GM19025 (cell line): ENCODE measurements around the gene PCDHA4.
"Not testable (repeated sequence)": the region's sequence is repeated elsewhere in the genome, so short reads cannot be mapped to it uniquely, and the experiment has no call there.

Experiments used
- ATAC-seq: cut with Tn5 transposase; IDR thresholded peaks from one replicate; pipeline ENCODE4 v1.9.1; 2021; ENCODE audit warnings: mild to moderate bottlenecking, low read depth, moderate library complexity; ENCODE audit not compliant: unreplicated experiment

The PCDHA4 gene

DNA sequence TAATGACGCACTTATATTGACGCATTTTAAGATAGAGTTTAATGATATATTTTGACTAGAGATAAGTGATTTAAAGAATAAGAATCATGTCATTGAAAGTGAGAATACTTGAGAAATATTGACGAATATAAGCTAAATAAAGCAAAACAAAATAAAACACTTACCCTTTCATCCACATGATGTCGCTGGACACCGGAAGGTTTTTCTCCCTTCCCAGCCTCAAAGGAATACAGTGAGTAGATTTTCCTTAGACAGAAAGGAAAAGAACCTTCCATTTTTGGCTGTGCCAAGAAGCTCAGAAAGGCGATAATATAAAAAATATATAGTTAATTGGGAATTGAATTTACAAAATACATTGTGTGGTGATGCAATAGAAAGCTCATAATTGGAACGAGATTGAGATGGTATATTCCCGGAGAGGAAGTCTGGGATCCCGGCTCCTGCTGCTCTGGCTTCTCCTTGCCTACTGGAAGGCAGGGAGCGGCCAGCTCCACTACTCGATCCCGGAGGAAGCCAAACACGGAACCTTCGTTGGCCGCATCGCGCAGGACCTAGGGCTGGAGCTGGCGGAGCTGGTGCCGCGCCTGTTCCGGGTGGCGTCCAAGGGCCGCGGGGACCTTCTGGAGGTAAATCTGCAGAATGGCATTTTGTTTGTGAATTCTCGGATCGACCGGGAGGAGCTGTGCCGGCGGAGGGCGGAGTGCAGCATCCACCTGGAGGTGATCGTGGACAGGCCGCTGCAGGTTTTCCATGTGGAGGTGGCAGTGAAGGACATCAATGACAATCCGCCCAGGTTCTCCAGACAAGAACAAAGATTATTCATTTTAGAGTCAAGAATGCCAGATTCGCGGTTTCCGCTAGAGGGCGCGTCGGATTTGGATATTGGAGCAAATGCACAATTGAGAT, 14.8 kb downstream of the PCDHA4 start, which contains the start of gene PCDHA5:
TSS of gene PCDHA5 (plus strand) at position 239 of the 906 bp plus-strand sequence.
- ATAC-seq: no peak

DNA sequence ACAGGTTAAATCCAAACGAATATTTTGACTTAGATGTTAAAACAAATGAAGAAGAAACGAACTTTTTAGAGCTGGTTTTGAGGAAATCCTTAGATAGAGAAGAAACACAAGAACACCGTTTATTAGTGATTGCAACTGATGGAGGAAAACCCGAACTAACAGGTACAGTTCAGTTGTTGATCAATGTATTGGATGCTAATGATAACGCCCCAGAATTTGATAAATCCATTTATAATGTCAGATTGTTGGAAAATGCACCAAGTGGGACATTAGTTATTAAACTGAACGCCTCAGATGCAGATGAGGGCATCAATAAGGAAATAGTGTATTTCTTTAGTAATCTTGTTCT, 15.4 kb downstream of the PCDHA4 start:
- ATAC-seq: no peak

- ATAC-seq: not testable (repeated sequence)
Observed at GRCh38 chr5:140822969-140823368, 16.1 kb downstream of the PCDHA4 start.

DNA sequence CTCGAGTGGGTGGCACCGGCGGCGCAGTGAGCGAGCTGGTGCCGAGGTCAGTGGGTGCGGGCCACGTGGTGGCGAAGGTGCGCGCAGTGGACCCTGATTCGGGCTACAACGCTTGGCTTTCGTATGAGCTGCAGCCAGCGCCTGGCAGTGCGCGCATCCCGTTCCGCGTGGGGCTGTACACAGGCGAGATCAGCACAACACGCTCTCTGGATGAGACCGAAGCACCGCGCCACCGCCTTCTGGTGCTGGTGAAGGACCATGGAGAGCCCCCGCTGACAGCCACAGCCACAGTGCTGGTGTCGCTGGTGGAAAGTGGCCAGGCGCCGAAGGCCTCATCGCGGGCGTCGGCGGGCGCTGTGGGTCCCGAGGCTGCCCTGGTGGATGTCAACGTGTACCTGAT, 16.6 kb downstream of the PCDHA4 start:
- ATAC-seq: no peak

DNA sequence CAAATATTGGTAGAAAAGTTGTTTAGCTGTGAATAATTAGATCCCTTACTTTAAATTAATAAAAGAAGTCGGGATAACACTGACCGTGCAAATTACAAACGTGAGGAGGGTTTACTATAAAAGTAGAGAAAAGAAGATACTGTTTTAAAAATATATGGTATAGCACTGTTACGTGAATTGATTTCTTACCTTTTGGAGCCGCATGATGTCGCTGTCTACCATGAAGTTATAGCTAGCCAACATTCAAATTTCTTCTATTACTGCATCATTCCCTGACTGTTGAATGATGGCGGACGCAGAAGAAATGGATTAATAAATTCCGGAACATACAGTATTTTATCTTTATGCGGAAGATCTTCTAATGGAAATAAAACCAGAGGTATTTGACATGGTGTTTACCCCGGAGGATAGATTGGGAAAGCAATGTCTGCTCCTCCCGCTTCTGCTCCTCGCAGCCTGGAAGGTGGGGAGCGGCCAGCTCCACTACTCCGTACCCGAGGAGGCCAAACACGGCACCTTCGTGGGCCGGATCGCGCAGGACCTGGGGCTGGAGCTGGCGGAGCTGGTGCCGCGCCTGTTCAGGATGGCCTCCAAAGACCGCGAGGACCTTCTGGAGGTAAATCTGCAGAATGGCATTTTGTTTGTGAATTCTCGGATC, 21.0 kb downstream of the PCDHA4 start, which contains the start of gene PCDHA6:
TSS of gene PCDHA6 (plus strand) at position 257 of the 658 bp plus-strand sequence. CDS start at position 389, 132 bp downstream.
- no peak for ATAC-seq

DNA sequence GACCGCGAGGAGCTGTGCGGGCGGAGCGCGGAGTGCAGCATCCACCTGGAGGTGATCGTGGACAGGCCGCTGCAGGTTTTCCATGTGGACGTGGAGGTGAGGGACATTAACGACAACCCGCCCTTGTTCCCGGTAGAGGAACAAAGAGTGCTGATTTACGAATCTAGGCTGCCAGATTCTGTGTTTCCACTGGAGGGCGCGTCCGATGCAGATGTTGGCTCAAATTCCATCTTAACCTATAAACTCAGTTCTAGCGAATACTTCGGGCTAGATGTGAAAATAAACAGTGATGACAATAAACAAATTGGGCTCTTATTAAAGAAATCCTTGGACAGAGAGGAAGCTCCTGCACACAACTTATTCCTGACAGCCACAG, 21.5 kb downstream of the PCDHA4 start:
- ATAC-seq: no peak

GRCh38 chr5:140829511-140830501, 22.9 kb downstream of the PCDHA4 start:
- ATAC-seq: not testable (repeated sequence)

DNA sequence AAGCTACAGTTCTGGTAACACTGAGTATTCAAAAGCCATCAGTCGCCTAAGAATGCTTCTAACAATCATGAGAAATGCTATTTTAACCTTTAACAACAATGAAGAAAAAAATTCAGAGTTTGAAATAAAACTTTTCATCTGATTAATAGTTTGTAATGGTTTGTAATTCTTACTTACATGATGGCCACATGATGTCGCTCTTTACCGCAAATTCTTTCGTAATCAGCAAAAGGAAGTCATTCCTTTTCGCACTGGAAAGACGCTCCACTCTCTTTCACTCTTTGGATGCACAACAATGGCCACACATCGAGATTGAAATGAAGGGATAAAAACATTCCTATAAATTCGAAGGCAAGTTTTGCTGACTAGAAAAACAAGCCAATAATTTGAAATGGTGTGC, 27.1 kb downstream of the PCDHA4 start, which contains the start of gene PCDHA7:
TSS of gene PCDHA7 (plus strand) at position 277 of the 400 bp plus-strand sequence. CDS start at position 392, 115 bp downstream.
- ATAC-seq: no peak

- ATAC-seq: not testable (repeated sequence)
Observed at GRCh38 chr5:140834439-140835008, 27.7 kb downstream of the PCDHA4 start.

DNA sequence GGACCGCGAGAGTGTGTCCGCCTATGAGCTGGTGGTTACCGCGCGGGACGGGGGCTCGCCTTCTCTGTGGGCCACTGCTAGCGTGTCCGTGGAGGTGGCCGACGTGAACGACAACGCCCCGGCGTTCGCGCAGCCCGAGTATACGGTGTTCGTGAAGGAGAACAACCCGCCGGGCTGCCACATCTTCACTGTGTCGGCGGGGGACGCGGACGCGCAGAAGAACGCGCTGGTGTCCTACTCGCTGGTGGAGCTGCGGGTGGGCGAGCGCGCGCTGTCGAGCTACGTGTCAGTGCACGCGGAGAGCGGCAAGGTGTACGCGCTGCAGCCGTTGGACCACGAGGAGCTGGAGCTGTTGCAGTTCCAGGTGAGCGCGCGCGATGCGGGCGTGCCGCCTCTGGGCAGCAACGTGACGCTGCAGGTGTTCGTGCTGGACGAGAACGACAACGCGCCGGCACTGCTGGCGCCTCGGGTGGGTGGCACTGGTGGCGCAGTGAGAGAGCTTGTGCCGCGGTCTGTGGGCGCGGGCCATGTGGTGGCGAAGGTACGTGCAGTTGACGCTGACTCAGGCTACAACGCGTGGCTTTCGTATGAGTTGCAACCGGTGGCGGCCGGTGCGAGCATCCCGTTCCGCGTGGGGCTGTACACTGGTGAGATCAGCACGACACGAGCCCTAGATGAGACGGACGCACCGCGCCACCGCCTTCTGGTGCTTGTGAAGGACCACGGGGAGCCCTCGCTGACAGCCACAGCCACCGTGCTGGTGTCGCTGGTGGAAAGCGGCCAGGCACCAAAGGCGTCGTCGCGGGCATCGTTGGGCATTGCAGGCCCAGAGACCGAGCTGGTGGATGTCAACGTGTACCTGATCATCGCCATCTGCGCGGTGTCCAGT, 29.0 kb downstream of the PCDHA4 start:
- no peak for ATAC-seq

DNA sequence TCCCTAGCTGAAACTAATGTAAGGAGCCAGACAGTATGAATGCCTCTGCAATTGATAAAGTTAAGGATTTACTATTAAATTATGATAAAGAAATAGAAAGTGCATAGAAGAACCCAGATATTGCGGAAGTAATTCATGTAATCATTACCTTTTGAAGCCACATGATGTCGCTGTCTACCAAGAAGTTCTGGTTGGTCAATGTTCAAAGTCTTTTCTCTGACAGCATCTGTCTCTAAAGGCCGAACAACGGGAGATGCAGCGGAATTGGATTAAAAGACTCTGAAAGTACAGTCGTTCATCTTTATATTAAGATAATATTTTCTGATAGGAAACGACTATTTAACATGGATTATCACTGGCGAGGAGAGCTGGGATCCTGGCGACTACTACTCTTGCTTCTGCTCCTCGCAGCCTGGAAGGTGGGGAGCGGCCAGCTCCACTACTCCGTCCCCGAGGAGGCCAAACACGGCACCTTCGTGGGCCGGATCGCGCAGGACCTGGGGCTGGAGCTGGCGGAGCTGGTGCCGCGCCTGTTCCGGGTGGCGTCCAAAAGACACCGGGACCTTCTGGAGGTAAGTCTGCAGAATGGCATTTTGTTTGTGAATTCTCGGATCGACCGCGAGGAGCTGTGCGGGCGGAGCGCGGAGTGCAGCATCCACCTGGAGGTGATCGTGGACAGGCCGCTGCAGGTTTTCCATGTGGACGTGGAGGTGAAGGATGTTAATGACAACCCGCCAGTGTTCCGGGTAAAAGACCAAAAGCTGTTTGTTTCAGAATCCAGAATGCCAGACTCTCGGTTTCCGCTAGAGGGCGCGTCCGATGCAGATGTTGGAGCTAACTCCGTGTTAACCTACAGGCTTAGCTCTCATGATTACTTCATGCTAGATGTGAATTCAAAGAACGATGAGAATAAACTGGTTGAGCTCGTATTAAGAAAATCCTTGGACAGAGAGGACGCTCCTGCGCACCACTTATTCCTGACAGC, 34.4 kb downstream of the PCDHA4 start, which contains the start of gene PCDHA8:
TSS of gene PCDHA8 (plus strand) at position 210 of the 985 bp plus-strand sequence. CDS start at position 345, 135 bp downstream.
- no peak for ATAC-seq

- no peak for ATAC-seq
Observed at GRCh38 chr5:140842798-140843733, 36.2 kb downstream of the PCDHA4 start.

- ATAC-seq: not testable (repeated sequence)
Observed at GRCh38 chr5:140848139-140849102, 41.6 kb downstream of the PCDHA4 start, which contains the start of gene PCDHA9. PCDHA9 (plus strand) TSS chr5:140848382; CDS start chr5:140848496, 114 bp downstream.

GRCh38 chr5:140849831-140850634, 43.2 kb downstream of the PCDHA4 start:
- not testable (repeated sequence) for ATAC-seq
